ENCODE data around the gene ACOT4.

DNA sequence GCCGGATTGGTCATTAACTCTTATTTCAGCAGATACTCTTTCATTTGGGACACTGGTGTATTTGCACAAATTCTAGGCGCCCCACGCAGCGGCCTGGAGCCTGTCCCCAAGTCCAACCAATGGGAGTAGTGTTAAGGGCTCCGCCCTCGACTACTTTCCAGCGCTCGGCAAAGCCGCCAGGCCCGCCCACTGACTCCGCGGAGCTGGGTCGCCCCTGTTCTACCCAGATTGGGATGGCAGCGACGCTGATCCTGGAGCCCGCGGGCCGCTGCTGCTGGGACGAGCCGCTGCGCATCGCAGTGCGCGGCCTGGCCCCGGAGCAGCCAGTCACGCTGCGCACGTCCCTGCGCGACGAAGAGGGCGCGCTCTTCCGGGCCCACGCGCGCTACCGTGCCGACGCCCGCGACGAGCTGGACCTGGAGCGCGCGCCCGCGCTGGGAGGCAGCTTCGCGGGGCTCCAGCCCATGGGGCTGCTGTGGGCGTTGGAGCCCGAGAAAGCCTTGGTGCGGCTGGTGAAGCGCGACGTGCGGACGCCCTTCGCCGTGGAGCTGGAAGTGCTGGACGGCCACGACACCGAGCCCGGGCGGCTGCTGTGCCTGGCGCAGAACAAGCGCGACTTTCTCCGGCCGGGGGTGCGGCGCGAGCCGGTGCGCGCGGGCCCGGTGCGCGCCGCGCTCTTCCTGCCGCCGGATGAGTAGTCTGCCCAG, 20.8 kb downstream of the ACOT4 start, which contains the start of gene ACOT6:
- no peak for TF ChIP-seq ARNTL (CRISPR knock-in tag; IDR thresholded peaks at IDR 0.05; ENCODE audit: borderline replicate concordance, low read depth)
- TF ChIP-seq, protein P1, sequence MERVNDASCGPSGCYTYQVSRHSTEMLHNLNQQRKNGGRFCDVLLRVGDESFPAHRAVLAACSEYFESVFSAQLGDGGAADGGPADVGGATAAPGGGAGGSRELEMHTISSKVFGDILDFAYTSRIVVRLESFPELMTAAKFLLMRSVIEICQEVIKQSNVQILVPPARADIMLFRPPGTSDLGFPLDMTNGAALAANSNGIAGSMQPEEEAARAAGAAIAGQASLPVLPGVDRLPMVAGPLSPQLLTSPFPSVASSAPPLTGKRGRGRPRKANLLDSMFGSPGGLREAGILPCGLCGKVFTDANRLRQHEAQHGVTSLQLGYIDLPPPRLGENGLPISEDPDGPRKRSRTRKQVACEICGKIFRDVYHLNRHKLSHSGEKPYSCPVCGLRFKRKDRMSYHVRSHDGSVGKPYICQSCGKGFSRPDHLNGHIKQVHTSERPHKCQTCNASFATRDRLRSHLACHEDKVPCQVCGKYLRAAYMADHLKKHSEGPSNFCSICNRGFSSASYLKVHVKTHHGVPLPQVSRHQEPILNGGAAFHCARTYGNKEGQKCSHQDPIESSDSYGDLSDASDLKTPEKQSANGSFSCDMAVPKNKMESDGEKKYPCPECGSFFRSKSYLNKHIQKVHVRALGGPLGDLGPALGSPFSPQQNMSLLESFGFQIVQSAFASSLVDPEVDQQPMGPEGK (CRISPR knock-in tag; IDR thresholded peaks at IDR 0.05; ENCODE audit: borderline replicate concordance), result no peak
- TF ChIP-seq ZFP3 (CRISPR knock-in tag; IDR thresholded peaks at IDR 0.05), result peak; percentile 88
- TF ChIP-seq ESRRG (CRISPR knock-in tag; IDR thresholded peaks at IDR 0.05), result no peak
- no peak for TF ChIP-seq TOX (CRISPR knock-in tag; IDR thresholded peaks at IDR 0.05; ENCODE audit: borderline replicate concordance)
- TF ChIP-seq ZFP30 (CRISPR knock-in tag; IDR thresholded peaks at IDR 0.05), result no peak

Measured in SK-N-SH treated with all-trans-retinoic acid at 6 μM for 48 hours (cell line).